Measurements from ENCODE around the gene NXN.
"Not testable (repeated sequence)": the region's sequence is repeated elsewhere in the genome, so short reads cannot be mapped to it uniquely, and the experiment has no call there.

NXN gene

GRCh38 chr17:752002-752619 lies 227.5 kb downstream of the NXN start, which contains the start of gene GEMIN4:
GEMIN4 (minus strand) TSS chr17:752264; CDS start chr17:752142, 122 bp downstream.
- DNase-seq: peak; percentile 89

- DNase-seq: no peak
Observed at GRCh38 chr17:751269-752001, 228.1 kb downstream of the NXN start.

DNA sequence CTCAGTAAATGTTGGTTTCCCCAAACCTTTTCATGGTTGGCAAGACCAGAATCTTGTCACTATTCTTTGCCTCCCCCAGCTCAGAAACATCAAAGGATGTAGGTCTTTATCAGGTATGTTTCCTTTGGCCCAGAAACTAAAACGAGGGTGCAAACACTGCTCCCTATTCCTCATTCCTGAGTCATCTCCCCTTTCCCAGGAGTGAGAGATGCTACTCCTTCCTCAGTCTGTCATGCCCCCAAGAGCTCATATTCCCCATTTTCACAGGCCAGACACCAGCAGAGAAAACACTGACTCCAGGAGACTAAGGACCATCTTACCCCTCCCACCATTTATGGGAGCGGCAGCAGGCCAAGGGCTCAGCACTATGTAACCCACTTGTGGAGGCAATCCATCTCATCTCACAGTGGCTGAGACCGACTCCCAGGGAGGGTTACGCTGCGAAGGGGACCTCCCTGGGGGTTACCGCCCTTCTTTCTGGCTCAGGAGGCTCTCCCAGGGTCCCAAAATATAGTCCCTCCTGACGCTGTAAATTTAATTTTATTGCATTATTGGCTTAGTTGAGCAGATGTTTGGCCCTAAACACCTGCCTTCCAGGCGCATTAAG lies 229.0 kb downstream of the NXN start:
- DNase-seq: no peak

- not testable (repeated sequence) for DNase-seq
Observed at GRCh38 chr17:749359-749758, 230.2 kb downstream of the NXN start.

Measured in T1000 (cell line).